Left hindlimb (tissue), 1 donor: Measurements from ENCODE around the gene GTF3C4.
"Not testable (repeated sequence)": the region's sequence is repeated elsewhere in the genome, so short reads cannot be mapped to it uniquely, and the experiment has no call there.

Source experiments
- DNase-seq: peaks from one replicate; pipeline ENCODE4 v3.0.0-alpha.2; 2018

GTF3C4 gene

GRCh38 chr9:132708239-132708638 is 38.0 kb downstream of the GTF3C4 start:
- no peak for DNase-seq

GRCh38 chr9:132708769-132709430 is 38.6 kb downstream of the GTF3C4 start:
- DNase-seq, result no peak

GRCh38 chr9:132710333-132710732 is 40.1 kb downstream of the GTF3C4 start:
- DNase-seq, result no peak

GRCh38 chr9:132711152-132711551 is 40.9 kb downstream of the GTF3C4 start:
- not testable (repeated sequence) for DNase-seq

GRCh38 chr9:132711846-132712245 is 41.6 kb downstream of the GTF3C4 start:
- DNase-seq, result no peak

GRCh38 chr9:132712753-132713152 is 42.5 kb downstream of the GTF3C4 start:
- DNase-seq, result no peak

- DNase-seq, result no peak
These were observed 45.7 kb downstream of the GTF3C4 start for GRCh38 chr9:132716007-132716406.

GRCh38 chr9:132717326-132717945 is 47.2 kb downstream of the GTF3C4 start:
- DNase-seq, result no peak

GRCh38 chr9:132718381-132718928 is 48.2 kb downstream of the GTF3C4 start:
- not testable (repeated sequence) for DNase-seq

GRCh38 chr9:132721661-132722060 is 51.4 kb downstream of the GTF3C4 start:
- no peak for DNase-seq

GRCh38 chr9:132722564-132723065 is 52.4 kb downstream of the GTF3C4 start:
- no peak for DNase-seq

GRCh38 chr9:132723809-132724208 is 53.5 kb downstream of the GTF3C4 start:
- DNase-seq, result no peak

- no peak for DNase-seq
These were observed 55.0 kb downstream of the GTF3C4 start for GRCh38 chr9:132725306-132725705.

GRCh38 chr9:132726576-132727130 is 56.4 kb downstream of the GTF3C4 start:
- DNase-seq, result no peak

- no peak for DNase-seq
These were observed 57.8 kb downstream of the GTF3C4 start for GRCh38 chr9:132728071-132728470.

GRCh38 chr9:132728497-132728896 is 58.2 kb downstream of the GTF3C4 start:
- DNase-seq, result no peak

- no peak for DNase-seq
These were observed 59.1 kb downstream of the GTF3C4 start for GRCh38 chr9:132729235-132729890.

GRCh38 chr9:132730054-132731033 is 60.1 kb downstream of the GTF3C4 start:
- no peak for DNase-seq

- DNase-seq, result no peak
These were observed 61.0 kb downstream of the GTF3C4 start for GRCh38 chr9:132731230-132731629.

GRCh38 chr9:132732326-132733259 is 62.3 kb downstream of the GTF3C4 start:
- no peak for DNase-seq

GRCh38 chr9:132733260-132733815 is 63.1 kb downstream of the GTF3C4 start:
- DNase-seq, result no peak
